NCI-H1930 (cell line): Measurements from ENCODE around the gene ETF1.

Source experiments
- DNase-seq, 2 experiments: peaks; one replicate each; lab custom pipeline; 2025; lab: John Stamatoyannopoulos, UW

Gene ETF1

DNA sequence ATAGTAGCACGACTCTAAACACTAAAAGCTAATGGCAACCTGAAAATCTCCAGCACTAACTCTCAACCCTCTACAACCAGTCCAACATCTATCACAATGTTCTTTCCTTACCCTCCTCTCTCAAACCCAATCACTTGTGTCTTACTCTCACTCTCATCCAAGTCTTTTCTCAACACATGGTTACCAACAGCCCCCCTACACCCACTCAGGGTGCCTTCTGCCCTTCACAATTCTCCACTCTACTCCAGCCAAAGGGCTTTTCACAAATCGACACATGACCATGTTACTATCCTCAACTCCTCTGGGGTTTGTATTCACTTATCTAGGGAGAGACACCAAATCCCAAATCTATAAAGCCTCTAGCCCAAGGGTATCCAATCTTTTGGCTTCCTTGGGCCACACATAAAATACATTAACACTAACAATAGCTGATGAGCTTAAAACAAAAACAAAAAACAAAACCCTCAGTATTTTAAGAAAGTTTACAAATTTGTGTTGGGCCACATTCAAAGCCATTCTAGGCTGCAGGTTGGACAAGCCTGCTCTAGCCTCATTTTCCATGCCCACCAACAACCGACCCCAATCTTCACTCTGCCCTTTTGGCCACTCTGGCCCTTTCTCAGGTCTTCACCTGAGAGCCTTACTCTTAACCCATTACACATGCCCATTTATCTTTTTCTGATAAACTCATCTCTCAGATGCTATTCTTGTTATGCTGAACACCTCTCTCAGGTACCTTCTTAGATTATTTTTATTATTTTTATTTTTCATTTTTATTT is 20.5 kb upstream of the ETF1 start:
- no peak for DNase-seq

DNA sequence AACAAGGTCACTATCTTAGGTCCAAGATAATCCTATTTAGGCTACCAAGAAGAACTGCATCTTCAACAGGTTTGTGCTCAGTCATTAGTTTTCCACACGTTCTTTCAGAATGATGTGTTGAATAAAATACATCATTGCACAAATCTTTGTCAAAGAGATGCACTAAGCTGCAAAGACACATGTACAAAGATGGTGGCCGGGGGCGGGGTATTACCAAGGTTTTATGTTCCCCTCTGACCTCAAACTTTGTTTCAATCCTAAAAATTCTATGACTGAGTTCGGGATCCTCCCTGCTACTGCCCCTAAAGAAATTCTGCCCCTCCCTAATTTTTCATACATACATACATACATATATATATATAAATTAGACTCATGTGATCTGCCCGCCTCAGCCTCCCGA is 17.9 kb upstream of the ETF1 start:
- no peak for DNase-seq

- no peak for DNase-seq
These were observed 16.9 kb upstream of the ETF1 start for GRCh38 chr5:138559937-138560336.

DNA sequence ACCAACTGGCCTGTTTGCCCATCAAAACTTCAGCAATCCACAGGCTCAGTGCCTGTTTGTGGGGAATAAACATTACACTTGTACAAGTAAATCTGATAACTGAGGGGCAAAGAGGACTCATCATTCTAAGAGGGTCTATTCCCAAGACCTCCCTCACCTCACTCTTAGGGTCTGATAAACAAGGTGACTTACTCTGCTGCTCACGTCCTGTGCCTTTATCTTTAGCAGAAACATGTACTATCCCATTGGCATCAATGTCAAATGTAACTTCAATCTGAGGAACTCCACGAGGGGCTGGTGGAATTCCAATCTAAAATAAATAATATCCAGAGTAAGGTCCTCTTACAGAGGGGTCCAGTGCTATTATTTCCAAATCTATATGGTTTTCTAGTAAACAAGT is 14.6 kb upstream of the ETF1 start:
- no peak for DNase-seq

GRCh38 chr5:138554143-138554542 is 11.1 kb upstream of the ETF1 start:
- DNase-seq: no peak

- DNase-seq: no peak
These were observed 10.5 kb upstream of the ETF1 start for GRCh38 chr5:138553437-138554095.

DNA sequence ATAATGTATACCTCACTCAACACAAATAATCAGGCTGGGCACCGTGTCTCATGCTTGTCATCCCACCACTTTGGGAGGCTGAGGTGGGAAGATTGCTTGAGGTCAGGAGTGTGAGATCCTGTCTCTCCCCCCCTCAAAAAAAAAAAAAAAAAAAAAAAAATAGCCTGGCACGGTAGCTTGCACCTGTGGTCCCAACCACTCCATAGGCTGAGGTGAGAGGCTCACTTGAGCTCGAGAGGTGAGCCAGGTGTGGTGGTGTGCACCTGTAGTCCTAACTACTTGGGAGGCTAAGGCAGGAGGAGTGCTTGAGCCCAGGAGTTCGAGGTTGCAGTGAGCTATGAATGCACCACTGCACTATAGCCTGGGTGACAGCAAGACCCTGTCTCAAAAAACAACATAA is 9.6 kb upstream of the ETF1 start:
- DNase-seq: no peak

DNA sequence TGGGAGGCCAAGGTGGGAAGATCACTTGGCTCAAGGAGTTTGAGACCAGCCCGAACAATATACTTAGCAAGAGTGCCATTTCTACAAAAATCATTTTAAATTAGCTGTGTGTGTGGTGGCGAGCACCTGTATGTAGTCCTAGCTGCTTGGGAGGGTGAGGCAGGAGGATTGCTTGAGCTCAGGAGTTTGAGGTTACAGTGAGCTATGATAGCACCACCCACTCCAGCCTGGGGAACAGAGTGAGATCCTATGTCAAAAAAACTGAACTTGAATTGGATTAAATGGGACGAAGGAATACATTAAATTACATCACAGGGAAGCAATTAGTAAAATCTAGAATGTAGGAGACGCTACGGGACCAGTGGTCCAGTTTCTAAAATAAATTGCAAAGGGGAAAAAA is 6.4 kb upstream of the ETF1 start:
- DNase-seq: no peak

- no peak for DNase-seq
These were observed 3.0 kb upstream of the ETF1 start for GRCh38 chr5:138545919-138546562.

DNA sequence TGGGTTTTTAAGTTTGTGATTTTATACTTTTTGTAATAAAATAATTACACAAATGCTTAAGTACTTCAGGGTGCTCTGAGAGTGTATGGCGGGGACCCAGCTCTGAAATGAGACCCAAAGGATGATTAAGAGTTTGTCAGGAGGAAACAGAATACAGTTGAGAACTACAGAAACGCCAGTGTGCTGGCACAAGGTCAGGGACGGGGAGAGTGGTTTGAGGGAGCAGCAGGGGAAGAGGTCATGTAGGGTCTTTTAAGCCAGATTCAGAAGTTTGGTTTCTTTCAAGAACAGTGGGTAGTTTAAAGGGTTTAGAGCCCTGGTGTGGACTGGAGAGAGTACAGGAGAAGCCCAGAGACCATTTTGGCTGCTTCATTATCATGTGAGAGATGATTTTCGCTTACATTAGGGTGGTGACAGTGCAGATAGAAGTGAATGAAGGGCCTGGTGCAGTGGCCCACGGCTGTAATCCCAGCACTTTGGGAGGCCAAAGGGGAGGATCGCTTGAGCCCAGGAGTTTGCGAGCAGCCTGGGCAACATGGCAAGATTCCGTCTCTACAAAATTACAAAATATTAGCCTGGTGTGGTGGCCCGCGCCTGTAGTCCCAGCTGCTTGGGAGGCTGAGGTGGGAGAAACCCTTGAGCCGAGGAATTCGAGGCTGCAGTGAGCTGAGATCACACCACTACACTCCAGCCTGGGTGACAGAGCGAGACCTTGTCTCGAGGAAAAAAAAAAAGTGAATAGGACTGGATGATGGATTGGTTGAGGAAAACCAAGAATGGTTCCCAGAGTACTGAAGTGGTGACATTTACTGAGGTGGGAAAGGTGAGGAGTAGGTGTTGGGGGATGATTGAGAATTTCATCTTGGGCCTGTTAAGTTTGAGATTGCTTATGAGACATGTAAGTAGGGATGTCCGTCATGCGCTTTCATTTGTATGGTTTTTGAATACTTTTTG is 1.4 kb upstream of the ETF1 start:
- DNase-seq: no peak

DNA sequence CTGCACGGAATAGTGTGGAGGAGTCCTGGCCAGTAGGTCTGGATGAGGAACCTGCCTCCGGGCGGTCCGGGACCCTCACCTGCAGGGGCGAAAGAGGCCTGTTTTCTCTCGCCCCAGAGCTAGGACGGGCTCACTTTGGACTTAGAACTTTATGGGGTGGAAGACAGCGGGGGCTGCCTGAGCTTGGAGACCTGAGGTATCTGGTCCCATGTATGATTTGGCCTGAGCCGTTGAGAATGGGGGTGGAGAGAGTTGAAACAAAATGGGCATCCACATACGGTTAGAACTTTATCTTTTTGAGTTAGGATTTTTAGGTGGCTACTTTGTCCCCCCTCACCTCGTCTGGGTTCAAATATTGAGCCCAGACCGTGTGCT is 681 bp upstream of the ETF1 start:
- DNase-seq: no peak

DNA sequence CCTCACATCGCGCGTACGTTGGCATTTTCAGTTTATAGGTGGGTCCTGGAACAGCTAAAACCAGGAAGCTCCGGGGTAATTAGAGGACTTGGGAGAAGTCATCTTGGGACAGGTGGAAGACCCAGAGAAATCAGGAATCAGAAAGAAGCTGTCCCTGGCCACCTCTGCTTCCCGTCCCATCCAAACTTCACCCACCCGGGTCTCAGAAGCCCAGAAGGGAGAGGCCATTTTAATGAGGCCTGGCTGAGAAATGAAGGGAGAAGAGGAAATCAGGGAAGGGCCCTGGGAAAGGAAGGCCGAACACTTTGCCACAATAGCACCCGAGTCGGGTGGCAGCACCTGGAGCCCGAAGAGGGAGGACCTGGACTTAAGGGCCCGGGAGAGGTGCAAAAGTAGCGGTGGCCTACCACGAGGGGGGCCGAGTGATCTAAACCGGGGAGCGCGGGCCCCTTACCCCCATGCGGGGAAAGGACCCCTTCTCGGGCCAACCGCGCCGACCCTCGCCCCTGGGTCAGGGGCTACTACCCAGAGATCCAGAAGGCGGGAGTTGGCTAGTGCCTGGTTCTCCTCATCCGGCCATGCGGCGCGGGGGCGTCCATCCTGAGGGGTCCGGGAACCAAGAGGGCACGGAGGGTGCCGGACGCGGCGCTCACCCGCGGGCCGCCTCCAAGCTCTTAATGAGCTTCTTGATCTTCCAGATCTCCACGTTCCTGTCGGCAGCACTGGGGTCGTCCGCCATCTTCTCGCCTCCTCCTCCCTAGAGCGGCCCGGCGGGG is 668 bp downstream of the ETF1 start:
- no peak for DNase-seq

- DNase-seq: no peak
These were observed 1.4 kb downstream of the ETF1 start for GRCh38 chr5:138541511-138542179.

DNA sequence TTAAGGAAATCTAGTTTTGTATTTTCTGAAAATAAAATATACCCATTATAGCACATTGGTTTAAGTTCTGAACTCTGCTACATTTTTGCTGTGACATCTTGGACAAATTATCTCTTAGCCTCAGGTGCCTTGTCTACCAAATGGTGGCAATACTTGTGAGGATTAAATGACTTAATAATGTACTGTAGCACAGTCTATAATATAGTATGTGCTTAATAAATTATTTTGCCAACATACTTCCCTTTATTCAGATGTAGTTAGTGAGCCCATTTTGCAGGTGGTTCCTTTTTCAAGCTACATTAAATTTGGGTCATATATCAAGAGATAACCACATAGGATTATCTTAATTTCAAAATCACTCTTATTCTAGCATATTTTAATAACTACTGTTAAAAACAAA is 3.2 kb downstream of the ETF1 start:
- no peak for DNase-seq

DNA sequence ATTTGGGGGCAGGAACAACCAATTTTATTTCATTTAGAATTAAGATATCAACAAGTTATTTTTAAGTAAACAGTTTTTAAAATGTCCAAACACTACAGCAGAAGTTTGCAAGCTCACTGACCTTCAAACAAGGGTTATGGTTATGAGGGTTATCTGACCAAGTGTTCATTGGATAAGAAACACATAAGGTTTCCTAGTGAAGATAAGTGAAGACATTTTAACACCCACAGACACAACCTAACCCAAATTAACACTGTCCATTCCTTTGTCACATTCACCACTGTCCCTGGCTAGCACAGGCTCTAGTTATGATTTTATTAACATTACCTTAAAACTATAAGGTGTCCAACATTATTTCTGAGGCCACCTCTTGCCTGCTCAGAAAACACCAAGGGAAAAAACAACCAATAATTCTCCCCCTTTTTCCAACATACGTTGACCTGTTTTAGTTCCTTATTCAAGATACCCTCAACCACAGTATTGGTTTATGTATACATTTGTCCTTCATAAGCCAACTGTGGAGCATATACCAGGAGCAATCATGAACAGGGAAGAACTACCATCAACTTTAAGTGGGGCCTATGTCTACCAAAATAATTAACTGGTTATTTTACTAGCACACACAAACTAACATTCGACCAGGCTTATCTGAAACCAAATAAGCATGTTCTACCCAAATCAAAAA is 4.0 kb downstream of the ETF1 start:
- no peak for DNase-seq

- DNase-seq: no peak
These were observed 6.2 kb downstream of the ETF1 start for GRCh38 chr5:138536665-138537315.

DNA sequence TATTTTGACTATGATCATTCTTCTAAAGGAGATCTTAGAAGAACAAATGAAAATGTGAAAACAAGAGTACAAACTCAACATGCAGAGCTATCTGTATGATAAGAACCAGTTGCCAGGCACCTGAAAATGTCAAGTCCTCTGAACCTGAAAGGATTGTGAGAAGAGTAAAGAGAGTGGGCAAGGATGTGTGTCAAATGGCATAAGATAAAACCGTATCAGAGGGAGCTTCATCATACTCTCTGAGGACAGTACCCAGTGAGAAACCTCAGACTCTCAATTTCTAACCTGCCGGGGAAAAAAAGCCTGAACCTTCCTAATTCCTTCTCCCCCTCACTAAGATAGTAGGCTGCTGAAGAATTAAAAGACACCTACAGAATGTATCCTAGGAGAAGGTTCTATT is 6.8 kb downstream of the ETF1 start:
- DNase-seq: no peak

- no peak for DNase-seq
These were observed 8.8 kb downstream of the ETF1 start for GRCh38 chr5:138533973-138534941.

GRCh38 chr5:138529812-138530211 is 13.2 kb downstream of the ETF1 start:
- DNase-seq: no peak
